ENCODE measurements around the gene ROCK2.
"Not testable (repeated sequence)": the region's sequence is repeated elsewhere in the genome, so short reads cannot be mapped to it uniquely, and the experiment has no call there.

Gene ROCK2

DNA sequence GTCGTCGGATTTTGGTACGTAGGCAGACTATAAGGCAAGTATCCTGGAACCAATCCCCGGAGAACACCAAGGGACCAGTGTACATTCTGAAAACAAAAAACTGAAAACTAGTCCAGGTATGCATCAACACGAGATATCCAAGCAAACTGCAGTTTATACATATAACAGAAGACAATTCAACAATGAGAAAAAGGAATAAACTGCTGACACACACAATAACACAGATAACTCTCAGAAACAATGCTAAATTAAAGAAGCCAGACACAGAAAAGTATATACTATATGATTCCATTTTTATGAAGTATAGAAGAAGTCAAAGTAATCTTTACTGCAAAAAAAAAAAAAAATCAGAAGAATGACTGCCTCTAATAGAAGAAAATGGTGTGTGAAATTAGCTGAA, 5.9 kb downstream of the ROCK2 start:
- no peak for DNase-seq

DNA sequence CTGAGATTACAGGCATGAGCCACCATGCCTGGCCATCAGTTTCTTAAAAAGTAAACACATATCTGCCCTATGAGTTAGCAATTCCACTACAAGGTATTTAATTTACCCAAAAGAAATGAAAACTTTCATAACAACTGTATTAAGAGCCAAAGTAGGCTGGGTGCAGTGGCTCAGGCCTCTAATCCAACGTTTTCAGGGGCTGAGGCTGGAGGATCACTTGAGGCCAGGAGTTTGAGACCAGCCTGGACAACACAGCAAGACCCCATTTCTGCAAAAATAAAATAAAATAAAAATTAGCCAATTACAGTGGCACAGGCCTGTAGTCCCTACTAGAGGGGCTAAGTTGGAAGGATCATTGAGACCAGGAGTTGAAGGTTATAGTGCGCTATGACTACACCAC, 6.5 kb downstream of the ROCK2 start:
- DNase-seq, result no peak

DNA sequence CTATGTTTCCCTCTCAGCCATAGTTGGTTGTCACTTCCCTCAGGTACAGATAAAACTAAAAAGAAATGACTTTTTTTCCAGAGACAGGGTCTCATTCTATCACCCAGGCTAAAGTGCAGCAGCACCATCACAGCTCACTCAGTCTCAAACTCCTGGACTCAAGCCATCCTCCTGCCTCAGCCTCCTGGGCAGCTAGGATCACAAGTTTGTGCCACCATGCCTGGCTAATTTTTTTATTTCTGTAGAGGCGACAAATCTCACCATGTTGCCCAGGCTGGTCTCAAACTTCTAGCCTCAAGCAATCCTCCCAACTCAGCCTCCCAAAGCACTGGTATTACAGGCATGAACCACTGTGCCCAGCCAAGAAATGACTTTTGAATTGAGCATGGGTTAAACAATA, 8.2 kb downstream of the ROCK2 start:
- no peak for DNase-seq

DNA sequence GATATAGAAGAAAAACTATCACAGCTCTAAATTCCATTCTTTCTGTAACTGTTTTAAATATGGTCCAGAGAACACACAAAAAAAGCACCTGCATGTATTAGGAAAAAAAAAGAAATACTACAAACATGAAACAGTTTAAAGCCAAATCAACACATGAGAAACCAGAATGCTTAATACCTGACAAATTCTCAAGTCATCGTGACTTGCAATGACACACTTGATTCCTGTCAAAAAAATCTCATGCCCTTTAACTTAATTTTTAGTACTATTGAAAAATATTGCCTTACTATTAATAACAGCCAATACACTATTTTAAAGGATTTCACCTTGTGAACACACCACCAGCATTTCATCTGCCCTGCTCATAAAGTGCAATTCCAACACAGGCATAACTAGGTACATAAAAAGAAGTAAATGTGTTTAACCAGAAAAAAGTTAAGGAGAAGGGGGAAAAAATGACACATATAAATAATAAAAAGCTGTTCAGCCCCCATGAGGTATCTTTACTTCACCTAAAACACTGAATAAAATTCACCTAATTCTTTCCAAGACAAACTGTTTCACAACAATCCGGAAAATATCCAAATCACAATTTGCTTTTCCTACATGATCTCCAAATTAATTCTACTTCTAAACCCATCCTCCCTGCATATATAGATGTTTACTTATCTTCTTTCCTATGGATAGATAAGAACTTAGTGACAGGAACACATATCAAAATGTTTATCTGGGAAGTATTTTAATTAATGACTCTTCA, 10.8 kb downstream of the ROCK2 start:
- DNase-seq, result no peak

DNA sequence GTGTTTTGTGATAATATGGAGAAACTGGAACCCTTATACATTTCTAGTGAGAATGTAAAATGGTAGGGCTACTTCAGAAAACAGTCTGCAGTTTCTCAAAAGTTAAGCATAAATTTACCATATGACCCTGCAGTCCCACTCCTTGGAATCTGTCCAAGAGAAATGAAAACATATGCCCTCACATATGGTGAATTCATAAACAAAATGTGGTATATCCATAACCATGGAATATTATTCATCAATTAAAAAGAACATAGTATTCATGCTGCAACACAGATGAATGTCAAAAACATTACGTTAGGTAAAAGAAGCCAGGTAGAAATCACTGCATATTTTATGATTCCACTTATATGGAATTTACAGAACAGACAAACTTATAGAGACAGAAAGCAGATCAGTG, 11.8 kb downstream of the ROCK2 start:
- no peak for DNase-seq

DNA sequence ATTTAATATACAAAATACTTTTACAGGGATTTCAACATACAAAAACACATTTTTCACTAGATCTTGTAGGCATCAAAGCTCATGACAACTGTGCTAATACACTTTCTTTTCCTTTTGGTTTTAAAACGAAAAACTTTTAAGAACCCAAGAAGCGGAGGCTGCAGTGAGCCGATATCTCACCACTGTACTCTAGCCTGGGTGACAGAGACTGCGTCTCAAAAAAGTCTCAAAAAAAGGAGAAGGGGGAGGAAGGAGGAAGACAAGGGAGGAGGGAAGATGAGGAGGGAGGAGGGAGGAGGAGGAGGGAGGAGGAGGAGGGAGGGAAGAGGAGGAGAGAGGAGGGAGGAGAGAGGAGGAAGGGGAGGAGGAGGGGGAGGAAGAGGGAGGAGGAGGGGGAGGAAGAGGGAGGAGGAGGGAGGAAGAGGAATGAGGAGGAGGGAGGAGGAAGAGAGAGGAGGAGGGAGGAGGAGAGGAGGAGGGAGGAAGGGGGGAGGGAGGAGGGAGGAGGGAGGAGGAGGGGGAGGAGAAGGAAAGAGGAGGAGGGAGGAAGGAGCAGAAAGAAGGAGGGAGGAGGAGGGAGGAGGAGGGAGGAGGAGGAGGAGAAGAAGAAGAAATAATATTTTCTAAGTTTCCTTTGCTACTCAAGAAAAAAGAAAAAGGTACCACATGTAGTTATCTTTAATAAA, 13.8 kb downstream of the ROCK2 start:
- DNase-seq, result no peak

DNA sequence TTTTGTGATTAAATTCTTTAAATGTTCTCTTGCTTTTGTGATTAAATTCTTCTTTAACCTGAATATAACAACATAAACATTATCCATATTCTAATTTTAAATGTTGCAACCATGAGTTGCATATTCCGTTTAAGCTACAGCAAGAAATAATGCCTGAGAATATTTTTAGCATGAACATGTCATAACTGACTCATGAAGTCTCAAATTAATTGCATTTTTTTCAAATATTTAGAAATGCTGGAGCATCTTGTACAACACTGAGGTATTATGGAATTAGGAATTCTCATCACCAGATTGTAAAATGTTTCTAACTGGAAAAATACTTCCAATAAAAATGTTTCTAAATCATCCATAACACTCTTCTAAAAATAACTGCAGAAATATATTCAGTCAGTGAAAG, 14.7 kb downstream of the ROCK2 start:
- DNase-seq, result no peak

DNA sequence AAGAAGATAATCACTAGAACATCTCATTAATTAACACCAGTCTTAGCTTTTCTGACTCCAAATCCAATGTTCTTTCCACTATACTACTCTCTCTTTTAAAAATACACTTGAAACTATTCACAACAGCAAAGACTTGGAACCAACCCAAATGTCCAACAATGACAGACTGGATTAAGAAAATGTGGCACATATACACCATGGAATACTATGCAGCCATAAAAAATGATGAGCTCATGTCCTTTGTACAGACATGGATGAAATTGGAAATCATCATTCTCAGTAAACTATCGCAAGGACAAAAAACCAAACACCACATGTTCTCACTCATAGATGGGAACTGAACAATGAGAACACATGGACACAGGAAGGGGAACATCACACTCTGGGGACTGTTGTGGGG, 15.9 kb downstream of the ROCK2 start:
- DNase-seq, result not testable (repeated sequence)

DNA sequence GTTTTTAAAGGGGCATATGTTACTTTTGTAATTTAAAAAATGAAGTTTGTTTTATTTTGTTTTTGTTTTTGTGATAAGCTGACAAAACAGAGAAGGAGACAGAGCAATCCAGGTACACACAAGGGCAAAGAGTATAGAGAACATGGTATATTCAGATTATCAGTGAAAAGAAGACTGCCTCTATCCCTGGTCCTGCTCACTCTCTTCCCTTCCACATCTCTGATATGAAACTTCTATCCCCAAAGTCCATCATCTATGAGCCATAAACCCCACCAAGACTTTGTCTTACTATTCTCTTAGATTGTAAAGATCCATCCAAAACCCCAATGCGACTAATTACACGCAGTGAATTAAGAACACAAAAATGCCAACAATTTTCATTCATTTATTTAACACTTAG, 16.6 kb downstream of the ROCK2 start:
- no peak for DNase-seq

DNA sequence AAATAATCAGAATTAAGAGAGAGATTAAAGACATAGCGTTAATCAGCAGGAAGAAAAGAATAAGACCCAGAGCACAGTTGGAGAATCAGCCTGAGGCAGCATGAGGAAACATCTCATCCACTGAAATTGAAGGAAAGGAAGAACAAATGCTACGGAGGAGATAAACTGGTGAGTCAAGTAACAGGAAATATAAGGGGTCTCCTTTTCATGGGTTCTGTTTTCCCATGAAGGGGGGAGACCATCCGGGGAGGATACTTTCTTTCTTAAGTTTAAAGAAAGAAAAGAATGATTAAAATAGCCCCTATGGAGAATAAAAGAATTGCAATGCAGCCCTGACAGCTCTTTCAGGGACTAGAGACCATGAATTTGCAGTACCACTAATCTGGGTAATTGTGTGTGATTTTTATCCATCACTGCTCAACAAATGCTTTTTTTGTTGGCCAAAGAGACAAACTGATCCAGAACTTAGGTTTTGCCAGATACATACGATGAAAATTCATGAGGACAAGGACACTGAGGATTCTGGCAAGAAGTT, 17.7 kb downstream of the ROCK2 start:
- no peak for DNase-seq

DNA sequence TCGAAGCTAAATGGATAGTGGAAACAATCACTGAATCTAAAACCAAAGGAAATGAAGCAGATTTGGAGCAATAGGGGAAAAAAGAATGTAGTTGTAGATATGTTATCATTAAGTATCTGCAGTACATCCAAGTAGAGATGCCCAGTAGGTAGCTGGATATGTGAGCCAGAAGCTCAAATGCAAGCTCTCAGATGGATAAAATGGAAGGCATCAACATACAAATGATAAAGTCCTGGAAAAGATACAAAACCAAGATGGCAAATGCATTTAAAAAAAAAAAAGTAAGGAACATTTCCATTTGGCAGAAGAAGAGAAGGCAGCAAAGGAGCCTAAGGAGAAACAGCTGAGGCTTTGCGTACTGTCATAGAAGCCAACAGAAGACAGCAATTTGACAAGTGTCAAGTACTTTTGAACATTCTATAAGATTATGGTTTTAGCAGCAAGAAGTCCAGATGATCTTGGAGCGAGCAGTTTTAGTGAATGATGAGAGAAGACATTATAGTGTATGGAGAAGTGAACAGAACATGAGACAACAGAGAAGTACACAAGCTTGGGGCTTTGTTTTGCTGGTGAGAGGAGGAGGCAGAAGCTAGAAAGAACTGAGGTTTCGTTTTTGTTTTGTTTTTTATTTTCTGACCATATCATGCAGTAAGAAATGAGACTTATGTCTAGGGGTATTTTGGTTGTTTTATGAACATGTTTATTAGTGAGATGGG, 18.3 kb downstream of the ROCK2 start:
- no peak for DNase-seq

DNA sequence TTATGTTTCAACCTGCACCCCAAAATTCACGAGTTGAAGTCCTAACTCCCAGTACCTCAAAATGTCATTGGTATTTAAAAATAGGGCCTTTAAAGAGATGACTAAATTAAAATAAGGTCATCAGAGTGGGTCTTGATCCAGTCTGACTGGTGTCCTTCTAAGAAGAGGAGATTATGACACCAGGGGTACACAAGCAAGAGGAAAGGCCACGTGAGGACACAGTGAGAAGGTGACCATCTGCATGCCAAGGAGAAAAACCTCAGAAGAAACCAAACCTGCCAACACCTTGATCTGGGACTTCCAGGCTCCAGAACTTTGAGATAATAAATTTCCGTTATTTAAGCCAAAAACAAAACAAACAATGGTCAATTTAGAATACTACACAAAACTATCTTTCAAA, 22.6 kb downstream of the ROCK2 start:
- no peak for DNase-seq

DNA sequence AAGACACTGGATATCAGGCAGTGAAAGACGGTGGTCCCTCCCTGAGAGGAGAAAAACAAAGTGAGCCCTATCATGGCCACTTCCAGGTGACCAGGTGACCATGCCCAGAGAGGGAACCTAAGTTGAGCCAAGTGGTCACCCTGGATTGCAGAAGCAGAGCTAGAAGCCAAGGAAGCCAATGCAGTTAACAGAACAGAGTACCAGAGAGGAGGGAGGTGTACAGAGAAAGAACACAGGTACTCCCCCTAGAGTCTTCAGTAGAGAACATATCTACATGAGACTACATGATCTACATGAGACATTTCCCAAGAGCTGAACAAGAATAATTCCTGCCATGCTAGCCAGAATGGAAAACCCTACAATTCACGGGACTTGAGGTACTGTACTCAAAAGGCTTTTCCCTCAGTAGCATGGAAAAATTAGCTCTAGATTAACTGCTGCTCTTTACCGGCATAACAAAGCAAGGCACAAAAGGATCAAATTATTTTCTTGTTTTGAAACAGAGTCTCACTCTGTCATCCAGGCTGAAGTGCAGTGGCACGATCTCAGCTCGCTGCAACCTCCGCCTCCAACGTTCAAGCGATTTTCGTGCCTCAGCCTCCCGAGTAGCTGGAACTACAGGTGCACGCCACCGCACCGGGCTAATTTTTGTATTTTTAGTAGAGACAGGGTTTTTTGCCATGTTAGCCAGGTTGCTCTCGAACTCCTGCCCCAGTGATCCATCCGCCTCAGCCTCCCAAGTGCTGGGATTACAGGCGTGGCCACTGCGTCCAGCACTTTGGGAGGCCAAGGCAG, 23.5 kb downstream of the ROCK2 start:
- DNase-seq, result no peak

DNA sequence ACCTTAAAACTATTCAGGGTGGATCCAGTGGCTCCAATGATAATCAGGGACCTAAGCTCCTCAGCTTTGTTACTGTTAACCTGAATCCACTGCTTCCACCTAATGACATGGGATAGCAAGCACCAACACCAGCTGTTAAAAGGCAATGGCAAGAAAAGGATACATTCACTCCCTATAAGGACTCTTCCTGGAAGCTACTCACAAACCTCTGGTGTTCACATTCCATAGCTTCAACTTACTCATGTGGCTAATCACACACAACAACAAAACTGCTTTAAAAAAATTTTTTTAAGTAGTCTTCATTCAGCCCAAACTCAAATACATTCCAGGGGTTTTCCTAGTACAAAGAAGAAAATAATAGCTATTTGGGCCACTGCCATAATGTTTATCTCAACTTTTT, 24.5 kb downstream of the ROCK2 start:
- no peak for DNase-seq

DNA sequence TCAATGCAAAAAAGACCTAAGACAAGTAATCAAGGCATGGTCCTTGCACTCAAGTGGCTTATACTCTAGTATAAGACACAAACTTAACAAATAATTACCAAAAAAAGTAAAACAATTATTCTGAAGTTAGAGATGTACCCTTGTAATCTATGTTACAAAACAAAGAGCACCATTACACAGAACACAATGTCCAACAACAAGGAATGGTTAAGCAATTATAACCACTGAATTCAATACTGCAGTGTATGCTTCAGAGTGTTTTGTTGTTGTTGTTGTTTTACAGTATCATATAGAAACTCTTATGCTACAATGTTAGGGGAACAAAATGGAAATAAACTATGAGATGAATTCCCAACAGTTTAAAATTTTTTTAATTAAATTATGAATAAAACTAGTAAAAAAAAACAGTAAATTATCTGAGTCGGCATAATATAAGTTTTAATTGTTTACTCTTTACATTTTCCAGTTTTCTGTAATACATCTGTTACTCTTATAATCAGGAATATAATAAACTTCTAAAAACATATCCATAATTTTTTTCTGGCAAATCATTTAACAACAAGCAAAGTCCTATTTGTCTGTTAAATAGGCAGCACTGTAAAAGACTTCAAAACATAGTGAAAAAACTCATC, 29.2 kb downstream of the ROCK2 start:
- DNase-seq, result no peak

DNA sequence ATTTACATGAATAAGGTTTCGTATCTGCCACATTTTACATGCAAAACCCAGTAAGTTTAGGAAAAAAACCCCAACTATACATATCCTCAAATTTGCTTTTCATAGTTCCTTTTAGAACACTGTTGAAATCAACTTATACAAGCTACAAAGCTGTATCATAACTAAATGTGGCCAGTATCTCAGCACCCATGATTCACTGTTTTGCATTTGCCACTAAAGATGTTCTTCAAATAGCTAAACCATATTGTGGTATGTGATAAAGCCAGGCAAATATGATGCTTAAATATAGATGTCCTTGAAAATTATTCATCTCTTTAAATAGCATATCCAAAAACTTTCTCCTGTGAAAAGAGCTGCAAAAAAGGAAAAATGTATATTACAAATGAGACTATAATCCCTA, 29.9 kb downstream of the ROCK2 start:
- DNase-seq, result no peak

DNA sequence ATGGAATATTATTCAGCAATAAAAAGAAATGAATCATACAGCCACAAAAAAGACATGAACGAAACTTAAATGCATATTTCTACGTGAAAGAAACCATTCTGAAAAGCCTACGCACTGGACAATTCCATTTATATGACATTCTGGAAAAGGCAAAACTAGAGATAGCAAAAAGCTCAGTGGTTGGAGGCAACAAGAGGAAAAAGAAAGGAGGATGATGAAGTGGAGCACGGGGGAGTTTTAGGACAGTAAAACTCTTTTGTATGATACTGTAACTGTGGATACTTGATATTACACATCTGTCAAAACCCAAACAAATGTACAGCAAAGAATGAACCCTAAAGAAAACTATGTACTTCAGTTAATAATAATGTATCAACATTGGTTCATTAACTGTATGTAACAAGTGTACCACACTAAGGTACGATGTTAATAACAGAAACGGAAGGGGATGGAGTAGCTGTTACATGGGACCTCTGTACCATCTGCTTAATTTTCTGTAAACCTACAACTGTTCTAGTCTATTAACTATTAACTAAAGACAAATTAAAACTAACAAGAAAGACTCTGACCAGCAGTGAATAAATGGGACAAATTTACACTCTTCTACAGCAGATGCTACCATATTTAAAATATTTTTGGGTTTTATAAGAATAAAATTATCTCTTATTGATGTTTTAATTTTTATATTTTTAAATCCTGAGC, 31.5 kb downstream of the ROCK2 start:
- no peak for DNase-seq

DNA sequence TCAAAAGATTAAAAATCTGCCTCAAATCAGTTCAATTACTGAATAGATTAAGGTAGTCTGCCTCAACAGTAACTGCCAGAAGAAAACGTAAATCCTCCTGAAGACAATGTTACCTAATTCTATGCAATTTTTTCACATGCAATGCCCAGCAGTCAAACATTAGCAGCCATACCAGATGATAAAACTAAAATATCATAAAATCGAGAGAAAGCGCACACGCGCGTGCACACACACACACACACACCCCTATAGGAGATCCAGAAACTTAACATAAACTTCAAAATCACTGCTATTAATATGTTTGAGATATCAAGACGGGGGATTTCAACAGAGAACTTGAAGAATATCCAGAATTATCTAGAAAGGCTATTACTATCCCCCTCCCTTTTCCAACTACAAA, 32.9 kb downstream of the ROCK2 start:
- no peak for DNase-seq

DNA sequence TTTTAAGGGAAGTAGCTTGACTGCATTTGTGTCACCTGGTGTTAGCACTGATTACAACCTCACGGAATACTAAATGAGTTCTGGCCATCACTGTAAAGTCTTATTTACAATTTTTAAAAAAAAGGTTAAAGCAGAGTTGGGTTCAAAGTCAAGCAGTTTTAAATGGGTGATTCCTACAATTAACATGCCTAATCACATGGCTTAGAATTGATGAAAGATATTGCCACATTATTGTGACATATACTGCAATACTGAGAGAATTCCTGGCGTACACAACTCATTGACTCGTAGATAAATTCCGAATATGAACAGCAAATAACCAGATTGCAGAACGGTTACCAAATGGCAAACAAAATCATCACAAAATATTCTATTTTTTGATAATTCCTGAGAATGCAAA, 34.2 kb downstream of the ROCK2 start:
- no peak for DNase-seq

DNA sequence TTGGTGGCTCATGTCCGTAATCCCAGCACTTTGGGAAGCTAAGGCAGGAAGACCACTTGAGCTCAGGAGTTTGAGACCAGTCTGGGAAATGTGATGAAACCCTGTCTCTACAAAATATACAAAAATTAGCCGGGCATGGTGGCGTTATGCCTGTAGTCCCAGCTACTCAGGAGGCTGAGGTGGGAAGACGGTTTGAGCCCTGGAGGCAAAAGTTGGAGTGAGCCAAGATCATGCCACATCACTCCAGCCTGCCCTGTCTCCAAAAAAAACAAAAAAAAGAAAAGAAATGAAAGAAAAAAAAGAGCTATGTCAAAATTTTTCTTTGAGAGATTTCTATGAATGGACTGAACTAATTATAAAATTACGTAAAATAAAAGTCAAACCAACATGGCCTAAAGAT, 34.7 kb downstream of the ROCK2 start:
- no peak for DNase-seq

DNA sequence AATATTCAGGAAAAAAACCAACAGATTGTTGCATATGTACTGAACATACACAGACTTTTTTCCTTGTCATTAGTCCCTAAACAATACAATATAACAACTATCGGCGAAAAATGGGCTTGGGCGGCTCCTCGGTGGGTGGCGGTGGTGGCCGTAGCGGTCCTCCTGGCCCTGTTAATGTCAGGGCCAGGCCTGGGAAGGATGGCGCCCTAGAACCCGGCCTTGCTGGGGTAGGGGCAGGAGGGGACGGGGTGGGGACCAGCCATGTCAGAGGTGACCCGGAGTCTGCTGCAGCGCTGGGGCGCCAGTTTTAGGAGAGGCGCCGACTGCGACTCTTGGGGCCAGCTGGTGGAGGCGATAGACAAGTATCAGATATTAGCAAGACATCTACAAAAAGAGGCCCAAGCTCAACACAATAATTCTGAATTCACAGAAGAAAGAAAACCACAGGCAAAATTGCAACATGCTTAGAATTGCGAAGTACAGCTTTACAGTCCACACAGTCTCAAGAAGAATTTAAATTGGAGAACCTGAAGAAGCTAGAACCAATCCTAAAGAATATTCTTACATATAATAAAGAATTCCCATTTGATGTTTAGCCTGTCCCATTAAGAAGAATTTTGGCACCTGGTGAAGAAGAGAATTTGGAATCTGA, 36.5 kb downstream of the ROCK2 start:
- DNase-seq, result no peak
